Gastrocnemius medialis (tissue), 4 donors: Measurements from ENCODE around the gene HNRNPA2B1. TPM values are rescaled to one million over a fixed set of nuclear protein-coding genes. Genes with fewer than 3 reads are reported as not detected.

ENCODE experiments used
- ATAC-seq, 2 donors: fragments of 150-250 bp; one replicate each; pipeline ENCODE4 v1.9.1; 2016
- DNase-seq, 2 donors: peaks; one replicate each; pipeline ENCODE4 v3.0.0-alpha.2; 2019
- H3K27ac ChIP-seq, 4 donors: fragments of 200-600 bp; sonication (generic); 1 replicate in 1 of 4; 2 replicates in 3 of 4; pipeline ENCODE4 v1.5.1; 2016 to 2018; ENCODE audit warnings: mild to moderate bottlenecking in 2 of 4, moderate library complexity in 1 of 4
- H3K27me3 ChIP-seq, 3 donors: fragments of 200-600 bp; sonication (generic) in 2 of 3; 1 replicate in 1 of 3; 2 replicates in 2 of 3; pipeline versions ENCODE4 v1.5.1 to v1.6.0; 2016 to 2019; ENCODE audit warnings: mild to moderate bottlenecking in 1 of 3, moderate library complexity in 1 of 3
- H3K36me3 ChIP-seq, 2 donors: fragments of 200-600 bp; sonication (generic) in 1 of 2; one replicate each; pipeline ENCODE4 v1.5.1; 2017 to 2018
- H3K4me1 ChIP-seq, 2 donors: fragments of 200-600 bp; sonication (generic) in 1 of 2; one replicate each; pipeline ENCODE4 v1.5.1; 2016 to 2017; ENCODE audit warnings: mild to moderate bottlenecking in 2 of 2
- H3K4me3 ChIP-seq, 4 donors: fragments of 200-600 bp; sonication (generic) in 3 of 4; 1 replicate in 1 of 4; 2 replicates in 3 of 4; pipeline ENCODE4 v1.5.1; 2016 to 2019; ENCODE audit warnings: mild to moderate bottlenecking in 2 of 4
- H3K9me3 ChIP-seq, 3 donors: fragments of 200-600 bp; sonication (generic) in 2 of 3; 1 replicate in 1 of 3; 2 replicates in 2 of 3; pipeline ENCODE4 v1.5.1; 2016 to 2019
- CTCF ChIP-seq, 5 experiments: fragments of 450-650 bp in 3 of 5; fragments of 200-600 bp in 2 of 5; sonication (generic) in 2 of 5; IDR thresholded peaks in 4 of 5; conservative IDR thresholded peaks in 1 of 5; 1 replicate in 4 of 5; 2 replicates in 1 of 5; pipeline ENCODE4 v1.5.1; 2016 to 2019; ENCODE audit warnings: antibody characterized with exemption in 5 of 5, mild to moderate bottlenecking in 3 of 5, moderate library complexity in 3 of 5
- POLR2A ChIP-seq, 2 donors: fragments of 450-650 bp; IDR thresholded peaks; one replicate each; pipeline ENCODE4 v1.6.1; 2017; ENCODE audit warnings: antibody characterized with exemption in 2 of 2, mild to moderate bottlenecking in 2 of 2, moderate library complexity in 2 of 2
- in situ Hi-C, 4 donors: fragments of 200-750 bp; cut with MboI; loops; one replicate each; pipeline versions ENCODE4 v1.15.0 to v1.8.0; 2017; ENCODE audit warnings: low sequenced_read_pairs in 4 of 4
- intact Hi-C: fragments of 100-400 bp; cut with DNase I; formaldehyde crosslinking; loops from one replicate; pipeline ENCODE4 v1.15.1; 2023; ENCODE audit warnings: low total_unique reads
- total RNA-seq, 4 donors: library from RNA; depleted of rRNA; stranded (reverse); fragments of >200 nt; gene quantifications; one replicate each; pipeline versions ENCODE4 v1.1.0 to v1.2.3, GENCODE V29; 2016

Gene HNRNPA2B1
- total RNA-seq, 4 donors from 2014 or later, result 155 to 242 (median 166) TPM

GRCh38 chr7:26237035-26237807 lies 36.7 kb upstream of the HNRNPA2B1 start:
- TF ChIP-seq CTCF (IDR thresholded peaks at IDR 0.05 in 4 of 5, conservative IDR thresholded peaks at IDR 0.05 in 1 of 5) (no peak), POLR2A (IDR thresholded peaks at IDR 0.05) (no peak)
- no peak for DNase-seq
- ATAC-seq, result no peak
- no peaks in the 10 kb centered on the region for H3K4me1 ChIP-seq
- no peaks in the 10 kb centered on the region for H3K36me3 ChIP-seq
- in situ Hi-C loops (no loop called here), intact Hi-C loops (no loop called here)
- no peak overlapping the region for H3K4me3 ChIP-seq
- H3K27me3 ChIP-seq, result no peaks in the 10 kb centered on the region
- no peak overlapping the region for H3K27ac ChIP-seq
- no peaks in the 10 kb centered on the region for H3K9me3 ChIP-seq

- no peak for ATAC-seq
- intact Hi-C loops, result no loop called here
These were observed 33.5 kb upstream of the HNRNPA2B1 start for GRCh38 chr7:26233902-26234511.

GRCh38 chr7:26227987-26228386 lies 27.4 kb upstream of the HNRNPA2B1 start:
- Histone ChIP-seq H3K27ac (no peak overlapping the region), H3K4me3 (no peak overlapping the region), H3K36me3 (no peaks in the 10 kb centered on the region), H3K27me3 (no peaks in the 10 kb centered on the region), H3K4me1 (no peaks in the 10 kb centered on the region), H3K9me3 (no peaks in the 10 kb centered on the region)
- intact Hi-C loops (no loop called here), in situ Hi-C loops (no loop called here)
- TF ChIP-seq CTCF (IDR thresholded peaks at IDR 0.05 in 4 of 5, conservative IDR thresholded peaks at IDR 0.05 in 1 of 5) (no peak), POLR2A (IDR thresholded peaks at IDR 0.05) (no peak)
- ATAC-seq, result no peak
- DNase-seq, result no peak

More at GRCh38 chr7:26233902-26234511, 33.5 kb upstream of the HNRNPA2B1 start:
- H3K27me3 ChIP-seq, result no peaks in the 10 kb centered on the region
- H3K36me3 ChIP-seq, result no peaks in the 10 kb centered on the region
- H3K9me3 ChIP-seq, result no peaks in the 10 kb centered on the region
- no peaks in the 10 kb centered on the region for H3K4me1 ChIP-seq
- no peak overlapping the region for H3K27ac ChIP-seq
- in situ Hi-C loops, result no loop called here
- H3K4me3 ChIP-seq, result no peak overlapping the region
- TF ChIP-seq CTCF (IDR thresholded peaks at IDR 0.05 in 4 of 5, conservative IDR thresholded peaks at IDR 0.05 in 1 of 5), result no peak
- no peak for TF ChIP-seq POLR2A (IDR thresholded peaks at IDR 0.05)
- DNase-seq, result no peak

- Histone ChIP-seq H3K27me3 (no peaks in the 10 kb centered on the region), H3K4me1 (no peaks in the 10 kb centered on the region), H3K27ac (no peak overlapping the region), H3K4me3 (no peak overlapping the region), H3K9me3 (no peaks in the 10 kb centered on the region), H3K36me3 (no peaks in the 10 kb centered on the region)
- ATAC-seq (no peak), DNase-seq (no peak)
- no peak for TF ChIP-seq CTCF (IDR thresholded peaks at IDR 0.05 in 4 of 5, conservative IDR thresholded peaks at IDR 0.05 in 1 of 5)
- no peak for TF ChIP-seq POLR2A (IDR thresholded peaks at IDR 0.05)
- in situ Hi-C loops, result loop anchor here in 2 of 4 donors (25.0 kb wide), 3 partner anchors 337 to 938 kb away; partner anchors contain the start of genes HOXA10 (in 1 of the 2), HOXA3 (in 1 of the 2), HOXA7 (in 1 of the 2) and HOXA9 (in 1 of the 2)
- intact Hi-C loops, result no loop called here
These were observed 23.8 kb upstream of the HNRNPA2B1 start for GRCh38 chr7:26224359-26224758.
